NCI-H2227 treated with DMSO at 0.1 percent for 48 hours (cell line): ENCODE data around the gene DLGAP1.

Experiments used
- DNase-seq: peaks from one replicate; lab custom pipeline; 2025; lab: John Stamatoyannopoulos, UW

The DLGAP1 gene

GRCh38 chr18:3773303-3773702 is 681.8 kb downstream of the DLGAP1 start:
- no peak for DNase-seq

GRCh38 chr18:3771121-3771971 is 683.8 kb downstream of the DLGAP1 start:
- DNase-seq = no peak

GRCh38 chr18:3761266-3761665 is 693.8 kb downstream of the DLGAP1 start:
- DNase-seq = no peak

- no peak for DNase-seq
Measured at GRCh38 chr18:3760741-3761140, 694.4 kb downstream of the DLGAP1 start.

DNA sequence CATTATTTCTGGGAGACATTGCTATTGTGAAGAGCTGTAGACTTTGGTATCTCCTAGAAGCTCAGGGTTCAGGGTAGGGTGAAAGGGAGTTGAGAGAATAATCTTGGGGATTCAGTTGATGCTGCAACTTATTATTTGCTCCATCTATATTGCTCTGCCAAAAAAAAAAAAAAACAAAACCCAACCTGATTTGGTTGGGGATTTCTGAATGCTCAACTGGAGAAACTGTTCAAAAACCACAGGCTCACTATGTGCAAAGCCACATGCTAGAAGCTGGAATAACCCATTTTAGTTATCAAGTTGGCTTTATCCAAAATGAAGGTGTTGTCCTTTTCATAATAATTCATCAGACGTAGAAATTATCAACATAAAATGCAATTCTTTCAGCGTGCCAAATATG is 696.0 kb downstream of the DLGAP1 start:
- no peak for DNase-seq

GRCh38 chr18:3758531-3758930 is 696.6 kb downstream of the DLGAP1 start:
- no peak for DNase-seq

GRCh38 chr18:3757361-3757760 is 697.7 kb downstream of the DLGAP1 start:
- no peak for DNase-seq

DNA sequence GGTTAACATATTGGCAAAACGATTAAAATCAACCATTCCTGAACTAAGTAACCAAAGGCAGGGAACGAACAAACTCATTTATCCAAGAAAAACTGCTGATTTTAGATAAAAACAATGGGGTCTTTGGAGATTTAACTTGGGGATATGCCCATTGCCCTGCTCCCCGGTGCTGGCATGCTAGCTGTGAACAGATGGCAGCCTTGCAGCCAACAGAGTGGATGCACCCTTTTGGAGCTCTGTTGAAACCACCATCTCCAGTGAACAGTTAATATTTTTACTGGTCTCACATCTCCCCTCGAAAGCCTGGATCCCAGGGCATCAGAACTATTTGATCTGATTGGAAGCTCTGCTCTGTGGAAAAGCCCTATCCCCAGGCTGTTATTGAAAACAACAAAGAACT is 702.0 kb downstream of the DLGAP1 start:
- no peak for DNase-seq

DNA sequence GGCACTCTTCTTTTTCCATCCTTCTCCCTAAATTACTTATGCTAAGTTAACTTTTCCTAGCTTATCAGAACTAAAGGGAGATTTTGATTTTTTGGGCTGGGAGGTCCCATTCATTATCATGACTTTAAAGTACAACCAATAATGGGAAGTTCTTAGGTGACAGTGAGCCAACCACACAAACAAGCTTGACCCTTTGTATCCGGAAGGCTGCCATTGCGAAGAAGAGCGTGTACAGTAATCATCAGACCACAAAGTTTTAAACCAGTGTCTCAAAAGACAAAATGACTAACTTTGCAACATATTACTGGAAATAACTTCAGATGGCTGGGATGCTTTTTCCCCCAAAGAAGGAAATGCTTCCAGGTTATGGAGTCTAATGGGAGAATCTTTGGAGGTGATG is 707.0 kb downstream of the DLGAP1 start:
- no peak for DNase-seq

DNA sequence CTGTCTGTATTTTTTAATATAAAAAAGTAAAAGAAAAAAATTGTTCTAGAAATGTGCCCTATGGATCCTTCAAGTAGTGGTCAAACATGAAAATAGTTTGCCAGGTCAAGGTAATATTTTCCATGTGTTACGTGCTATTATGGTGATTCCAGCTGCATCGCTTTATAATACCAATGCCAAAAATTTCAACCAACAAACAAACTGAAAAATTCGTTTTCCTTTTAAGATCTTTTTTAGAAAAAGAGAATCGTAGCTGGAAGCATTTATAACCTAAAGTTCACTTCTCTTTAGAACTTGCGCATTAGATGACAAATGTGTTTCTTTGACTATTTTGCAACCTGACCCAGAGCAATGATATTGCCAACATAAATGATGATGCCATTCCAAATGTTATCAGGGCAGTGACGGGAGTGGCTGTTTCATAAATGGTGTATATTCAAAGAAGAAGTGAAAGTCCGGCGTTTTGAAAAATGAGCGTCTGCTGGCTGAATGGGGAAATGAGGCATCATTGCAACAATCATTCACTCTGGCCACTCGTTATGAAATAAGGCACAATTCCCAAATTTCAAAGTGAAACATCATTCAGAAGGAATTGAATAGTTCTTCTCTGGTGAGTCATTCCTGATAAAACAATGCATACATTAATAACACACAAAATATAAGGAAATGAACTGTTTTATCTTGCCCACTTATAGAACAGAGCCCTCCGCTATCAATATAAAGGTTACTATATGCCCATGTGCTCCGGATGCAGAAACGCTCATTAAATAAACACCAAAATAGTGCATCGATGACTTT is 707.7 kb downstream of the DLGAP1 start:
- no peak for DNase-seq

- no peak for DNase-seq
Measured at GRCh38 chr18:3742541-3742940, 712.6 kb downstream of the DLGAP1 start.

GRCh38 chr18:3741333-3741732 is 713.8 kb downstream of the DLGAP1 start:
- DNase-seq = no peak

DNA sequence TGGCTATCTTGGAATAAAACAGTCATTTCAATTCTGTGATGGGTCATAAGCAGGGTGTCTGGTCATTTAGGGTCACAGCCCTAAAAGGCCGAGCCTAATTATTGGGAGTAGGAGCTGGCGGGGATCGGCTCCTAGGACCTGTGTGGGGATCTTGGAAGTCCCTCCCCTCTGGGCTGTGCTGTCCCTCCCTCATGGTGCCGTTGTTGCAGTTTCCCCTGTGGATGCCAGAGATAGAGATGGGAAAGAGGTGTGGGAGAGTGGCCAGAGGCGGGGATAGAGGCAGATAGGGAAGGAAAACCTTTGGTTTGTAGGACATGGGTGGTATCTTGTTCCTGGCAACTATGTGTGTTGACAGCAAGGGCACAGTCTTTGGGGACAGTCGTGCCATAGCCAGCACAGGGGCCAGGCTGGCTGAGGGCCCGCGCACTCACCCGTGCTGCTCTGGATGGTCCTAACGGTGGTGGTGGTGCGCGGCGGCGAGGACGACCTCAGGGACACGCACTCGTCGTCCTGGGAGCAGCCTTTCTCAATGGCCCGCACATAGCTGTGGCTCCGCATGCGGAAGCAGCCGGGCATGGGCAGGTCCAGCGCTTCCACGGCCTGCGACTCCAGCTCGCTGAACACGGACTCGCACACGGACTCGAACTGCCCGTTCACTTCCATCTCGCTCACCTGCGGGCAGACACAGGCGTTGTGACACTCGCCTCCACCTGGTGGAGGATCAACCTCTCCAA is 726.2 kb downstream of the DLGAP1 start:
- no peak for DNase-seq

- no peak for DNase-seq
Measured at GRCh38 chr18:3727274-3727673, 727.8 kb downstream of the DLGAP1 start.

- DNase-seq = no peak
Measured at GRCh38 chr18:3726238-3726951, 728.7 kb downstream of the DLGAP1 start.

- DNase-seq = no peak
Measured at GRCh38 chr18:3725115-3725514, 730.0 kb downstream of the DLGAP1 start.

DNA sequence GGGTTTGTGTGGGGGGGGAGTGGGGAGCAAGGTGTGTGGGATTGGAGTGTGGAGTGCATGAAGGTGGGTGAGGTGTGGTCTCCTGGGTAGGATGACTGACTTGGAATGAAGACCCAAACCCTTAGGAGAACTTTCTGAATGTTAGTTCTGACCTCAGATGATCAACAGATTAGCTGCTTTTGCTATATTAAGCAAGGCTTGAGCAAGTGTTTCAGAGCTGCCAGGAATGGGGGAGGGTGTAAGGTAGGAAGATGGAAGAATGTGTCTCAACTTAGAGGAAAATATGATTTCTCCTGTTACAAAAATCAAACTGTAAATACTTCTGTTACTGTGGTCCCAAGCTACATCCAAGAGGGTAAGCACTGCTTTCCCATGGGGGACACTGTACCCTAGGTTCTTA is 731.6 kb downstream of the DLGAP1 start:
- DNase-seq = no peak

GRCh38 chr18:3722649-3723433 is 732.3 kb downstream of the DLGAP1 start:
- DNase-seq = no peak

- no peak for DNase-seq
Measured at GRCh38 chr18:3721771-3722648, 733.1 kb downstream of the DLGAP1 start.
